PFSK-1 (cell line): ENCODE data around the gene HBQ1.
"Not testable (repeated sequence)": the region's sequence is repeated elsewhere in the genome, so short reads cannot be mapped to it uniquely, and the experiment has no call there.

Experiments
- FOXP2 ChIP-seq: optimal IDR thresholded peaks from 2 replicates; pipeline ENCODE3; 2011; ENCODE audit warnings: borderline replicate concordance, control low read depth, inconsistent platforms; ENCODE audit not compliant: insufficient read depth; ENCODE audit errors: extremely low read length, extremely low read depth
- POLR2AphosphoS5 ChIP-seq: IDR thresholded peaks from 2 replicates; pipeline ENCODE4 v1.6.1; 2012; ENCODE audit warnings: low read depth, mild to moderate bottlenecking, control low read depth, low read length, moderate library complexity
- SIN3A ChIP-seq: IDR thresholded peaks from 2 replicates; pipeline ENCODE4 v1.6.1; 2012; ENCODE audit warnings: mild to moderate bottlenecking, low read length, moderate library complexity, borderline replicate concordance; ENCODE audit not compliant: insufficient read depth
- TAF1 ChIP-seq: IDR thresholded peaks from 2 replicates; pipeline ENCODE4 v1.6.1; 2012; ENCODE audit warnings: low read length, control low read depth, borderline replicate concordance; ENCODE audit not compliant: insufficient read depth
- TF ChIP-seq, protein P1 (sequence below), 2 experiments: IDR thresholded peaks; 2 replicates each; pipeline versions ENCODE4 v1.6.1 to v1.8.0; 2011 to 2012; ENCODE audit warnings: low read depth in 2 of 2, low read length in 2 of 2, control low read depth in 1 of 2, inconsistent platforms in 1 of 2, mild to moderate bottlenecking in 1 of 2, moderate library complexity in 1 of 2; ENCODE audit not compliant: insufficient read depth in 1 of 2

HBQ1 gene

GRCh38 chr16:175011-175949, 5.0 kb upstream of the HBQ1 start:
- TF ChIP-seq, protein P1, sequence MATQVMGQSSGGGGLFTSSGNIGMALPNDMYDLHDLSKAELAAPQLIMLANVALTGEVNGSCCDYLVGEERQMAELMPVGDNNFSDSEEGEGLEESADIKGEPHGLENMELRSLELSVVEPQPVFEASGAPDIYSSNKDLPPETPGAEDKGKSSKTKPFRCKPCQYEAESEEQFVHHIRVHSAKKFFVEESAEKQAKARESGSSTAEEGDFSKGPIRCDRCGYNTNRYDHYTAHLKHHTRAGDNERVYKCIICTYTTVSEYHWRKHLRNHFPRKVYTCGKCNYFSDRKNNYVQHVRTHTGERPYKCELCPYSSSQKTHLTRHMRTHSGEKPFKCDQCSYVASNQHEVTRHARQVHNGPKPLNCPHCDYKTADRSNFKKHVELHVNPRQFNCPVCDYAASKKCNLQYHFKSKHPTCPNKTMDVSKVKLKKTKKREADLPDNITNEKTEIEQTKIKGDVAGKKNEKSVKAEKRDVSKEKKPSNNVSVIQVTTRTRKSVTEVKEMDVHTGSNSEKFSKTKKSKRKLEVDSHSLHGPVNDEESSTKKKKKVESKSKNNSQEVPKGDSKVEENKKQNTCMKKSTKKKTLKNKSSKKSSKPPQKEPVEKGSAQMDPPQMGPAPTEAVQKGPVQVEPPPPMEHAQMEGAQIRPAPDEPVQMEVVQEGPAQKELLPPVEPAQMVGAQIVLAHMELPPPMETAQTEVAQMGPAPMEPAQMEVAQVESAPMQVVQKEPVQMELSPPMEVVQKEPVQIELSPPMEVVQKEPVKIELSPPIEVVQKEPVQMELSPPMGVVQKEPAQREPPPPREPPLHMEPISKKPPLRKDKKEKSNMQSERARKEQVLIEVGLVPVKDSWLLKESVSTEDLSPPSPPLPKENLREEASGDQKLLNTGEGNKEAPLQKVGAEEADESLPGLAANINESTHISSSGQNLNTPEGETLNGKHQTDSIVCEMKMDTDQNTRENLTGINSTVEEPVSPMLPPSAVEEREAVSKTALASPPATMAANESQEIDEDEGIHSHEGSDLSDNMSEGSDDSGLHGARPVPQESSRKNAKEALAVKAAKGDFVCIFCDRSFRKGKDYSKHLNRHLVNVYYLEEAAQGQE (IDR thresholded peaks at IDR 0.05; ENCODE audit: insufficient read depth in 1 of 2, low read depth in 2 of 2, low read length in 2 of 2), result no peak; a peak in 1 of 4 replicates

DNA sequence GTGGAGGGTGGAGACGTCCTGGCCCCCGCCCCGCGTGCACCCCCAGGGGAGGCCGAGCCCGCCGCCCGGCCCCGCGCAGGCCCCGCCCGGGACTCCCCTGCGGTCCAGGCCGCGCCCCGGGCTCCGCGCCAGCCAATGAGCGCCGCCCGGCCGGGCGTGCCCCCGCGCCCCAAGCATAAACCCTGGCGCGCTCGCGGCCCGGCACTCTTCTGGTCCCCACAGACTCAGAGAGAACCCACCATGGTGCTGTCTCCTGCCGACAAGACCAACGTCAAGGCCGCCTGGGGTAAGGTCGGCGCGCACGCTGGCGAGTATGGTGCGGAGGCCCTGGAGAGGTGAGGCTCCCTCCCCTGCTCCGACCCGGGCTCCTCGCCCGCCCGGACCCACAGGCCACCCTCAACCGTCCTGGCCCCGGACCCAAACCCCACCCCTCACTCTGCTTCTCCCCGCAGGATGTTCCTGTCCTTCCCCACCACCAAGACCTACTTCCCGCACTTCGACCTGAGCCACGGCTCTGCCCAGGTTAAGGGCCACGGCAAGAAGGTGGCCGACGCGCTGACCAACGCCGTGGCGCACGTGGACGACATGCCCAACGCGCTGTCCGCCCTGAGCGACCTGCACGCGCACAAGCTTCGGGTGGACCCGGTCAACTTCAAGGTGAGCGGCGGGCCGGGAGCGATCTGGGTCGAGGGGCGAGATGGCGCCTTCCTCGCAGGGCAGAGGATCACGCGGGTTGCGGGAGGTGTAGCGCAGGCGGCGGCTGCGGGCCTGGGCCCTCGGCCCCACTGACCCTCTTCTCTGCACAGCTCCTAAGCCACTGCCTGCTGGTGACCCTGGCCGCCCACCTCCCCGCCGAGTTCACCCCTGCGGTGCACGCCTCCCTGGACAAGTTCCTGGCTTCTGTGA, 3.5 kb upstream of the HBQ1 start, which contains the start of gene HBA1:
TSS of gene HBA1 (plus strand) at position 204 of the 906 bp plus-strand sequence. CDS start at position 241, 37 bp downstream.
- not testable (repeated sequence) for TF ChIP-seq FOXP2, POLR2AphosphoS5, SIN3A

GRCh38 chr16:177394-177822, 2.9 kb upstream of the HBQ1 start:
- TF ChIP-seq TAF1 (no peak), FOXP2 (no peak), SIN3A (no peak), POLR2AphosphoS5 (no peak)
- TF ChIP-seq, protein P1 (IDR thresholded peaks at IDR 0.05; ENCODE audit: insufficient read depth in 1 of 2, low read depth in 2 of 2, low read length in 2 of 2), result no peak

DNA sequence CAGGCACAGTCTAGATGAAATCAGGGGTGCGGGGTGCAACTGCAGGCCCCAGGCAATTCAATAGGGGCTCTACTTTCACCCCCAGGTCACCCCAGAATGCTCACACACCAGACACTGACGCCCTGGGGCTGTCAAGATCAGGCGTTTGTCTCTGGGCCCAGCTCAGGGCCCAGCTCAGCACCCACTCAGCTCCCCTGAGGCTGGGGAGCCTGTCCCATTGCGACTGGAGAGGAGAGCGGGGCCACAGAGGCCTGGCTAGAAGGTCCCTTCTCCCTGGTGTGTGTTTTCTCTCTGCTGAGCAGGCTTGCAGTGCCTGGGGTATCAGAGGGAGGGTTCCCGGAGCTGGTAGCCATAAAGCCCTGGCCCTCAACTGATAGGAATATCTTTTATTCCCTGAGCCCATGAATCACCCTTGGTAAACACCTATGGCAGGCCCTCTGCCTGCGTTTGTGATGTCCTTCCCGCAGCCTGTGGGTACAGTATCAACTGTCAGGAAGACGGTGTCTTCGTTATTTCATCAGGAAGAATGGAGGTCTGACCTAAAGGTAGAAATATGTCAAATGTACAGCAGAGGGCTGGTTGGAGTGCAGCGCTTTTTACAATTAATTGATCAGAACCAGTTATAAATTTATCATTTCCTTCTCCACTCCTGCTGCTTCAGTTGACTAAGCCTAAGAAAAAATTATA, 2.1 kb upstream of the HBQ1 start:
- TF ChIP-seq TAF1, result no peak
- no peak for TF ChIP-seq FOXP2
- TF ChIP-seq POLR2AphosphoS5, result no peak
- no peak for TF ChIP-seq SIN3A
- TF ChIP-seq, protein P1 (IDR thresholded peaks at IDR 0.05; ENCODE audit: insufficient read depth in 1 of 2, low read depth in 2 of 2, low read length in 2 of 2), result no peak

DNA sequence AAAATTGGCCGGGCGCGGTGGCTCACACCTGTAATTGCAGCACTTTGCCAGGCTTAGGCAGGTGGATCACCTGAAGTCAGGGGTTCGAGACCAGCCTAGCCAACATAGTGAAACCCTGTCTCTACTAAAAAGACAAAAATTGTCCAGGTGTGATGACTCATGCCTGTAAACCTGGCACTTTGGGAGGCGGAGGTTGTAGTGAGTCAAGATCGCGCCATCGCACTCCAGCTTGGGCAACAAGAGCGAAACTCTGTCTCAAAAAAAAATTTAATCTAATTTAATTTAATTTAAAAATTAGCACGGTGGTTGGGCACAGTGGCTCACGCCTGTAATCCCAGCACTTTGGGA, 1.6 kb upstream of the HBQ1 start:
- TF ChIP-seq FOXP2 (no peak), POLR2AphosphoS5 (no peak), TAF1 (no peak), SIN3A (no peak)
- TF ChIP-seq, protein P1 (IDR thresholded peaks at IDR 0.05; ENCODE audit: insufficient read depth in 1 of 2, low read depth in 2 of 2, low read length in 2 of 2), result no peak
